H1 (cell line): ENCODE data around the gene CNR1. TPM values are rescaled to one million over a fixed set of nuclear protein-coding genes. Genes with fewer than 3 reads are reported as not detected.

Experiments
- CTCF ChIA-PET: fragments of 300-600 bp; sonication (Branson Sonifier 250); formaldehyde crosslinking; loops from one replicate; lab custom pipeline; 2021; ENCODE audit not compliant: partially characterized antibody; lab: Charles Lee
- POLR2A ChIA-PET: fragments of 300-600 bp; sonication (Branson Sonifier 250); formaldehyde crosslinking; loops from one replicate; lab custom pipeline; 2021; ENCODE audit warnings: inconsistent platforms; ENCODE audit not compliant: partially characterized antibody; lab: Charles Lee
- DNase-seq, 2 experiments: peaks; one replicate each; pipeline versions ENCODE4 v3.0.0 to v3.0.0-alpha.2; 2010 to 2022; ENCODE audit warnings: low spot score in 2 of 2, low read depth in 1 of 2, mixed read lengths in 1 of 2
- FAIRE-seq: peaks from 2 replicates; lab custom pipeline; 2011; peaks lifted over from hg19 to GRCh38; lab: Jason Lieb, UNC
- H2AFZ ChIP-seq: 2 replicates; pipeline ENCODE4 v1.8.1; 2012; ENCODE audit warnings: low read length, inconsistent platforms
- H2AK5ac ChIP-seq: 2 replicates; pipeline ENCODE4 v1.6.1; 2013; ENCODE audit warnings: low read depth, low read length
- H2BK120ac ChIP-seq: replicated peaks from 2 replicates; pipeline ENCODE3; 2013; ENCODE audit warnings: low read depth, low read length, inconsistent platforms
- H2BK12ac ChIP-seq: 2 replicates; pipeline ENCODE4 v1.6.1; 2013; ENCODE audit warnings: low read depth, low read length
- H2BK15ac ChIP-seq: 2 replicates; pipeline ENCODE4 v1.6.1; 2013; ENCODE audit warnings: low read length
- H2BK20ac ChIP-seq: 2 replicates; pipeline ENCODE4 v1.6.1; 2013; ENCODE audit warnings: low read length
- H2BK5ac ChIP-seq: 2 replicates; pipeline ENCODE4 v1.6.1; 2013; ENCODE audit warnings: low read depth, low read length
- H3K14ac ChIP-seq: 2 replicates; pipeline ENCODE4 v1.6.1; 2013; ENCODE audit warnings: inconsistent platforms; ENCODE audit not compliant: insufficient read length
- H3K18ac ChIP-seq: 2 replicates; pipeline ENCODE4 v1.6.1; 2013; ENCODE audit warnings: low read length; ENCODE audit errors: extremely low read depth
- H3K23ac ChIP-seq: 2 replicates; pipeline ENCODE4 v1.6.1; 2013; ENCODE audit warnings: inconsistent platforms; ENCODE audit not compliant: insufficient read length
- H3K23me2 ChIP-seq: 2 replicates; pipeline ENCODE4 v1.6.1; 2013; ENCODE audit warnings: low read depth, low read length
- H3K27ac ChIP-seq: 2 replicates; pipeline ENCODE4 v1.6.1; 2011; ENCODE audit warnings: low read depth, low read length, inconsistent platforms
- H3K27me3 ChIP-seq, 4 experiments: replicated peaks in 1 of 4; 1 replicate in 1 of 4; 2 replicates in 3 of 4; pipeline versions ENCODE4 v1.6.1 to v1.8.1; 2011 to 2013; ENCODE audit warnings: low read length in 3 of 4, mild to moderate bottlenecking in 3 of 4, inconsistent platforms in 2 of 4, mixed read lengths in 2 of 4, moderate library complexity in 1 of 4; ENCODE audit not compliant: control insufficient read depth in 3 of 4, insufficient read depth in 3 of 4; ENCODE audit errors: extremely low read depth in 1 of 4
- H3K36me3 ChIP-seq, 4 experiments: 2 replicates each; pipeline versions ENCODE4 v1.6.1 to v1.8.1; 2011 to 2013; ENCODE audit warnings: mild to moderate bottlenecking in 4 of 4, low read length in 3 of 4, moderate library complexity in 2 of 4, control low read depth in 1 of 4, inconsistent platforms in 1 of 4; ENCODE audit not compliant: insufficient read depth in 4 of 4, control insufficient read depth in 2 of 4
- H3K4ac ChIP-seq: replicated peaks from 2 replicates; pipeline ENCODE3; 2013; ENCODE audit warnings: low read length, low read depth, mixed read lengths, inconsistent platforms; ENCODE audit not compliant: insufficient read length
- H3K4me1 ChIP-seq, 4 experiments: replicated peaks in 1 of 4; 1 replicate in 1 of 4; 2 replicates in 3 of 4; pipeline versions ENCODE4 v1.6.1 to v1.8.1; 2011 to 2013; ENCODE audit warnings: low read length in 3 of 4, inconsistent platforms in 2 of 4, mixed read lengths in 1 of 4; ENCODE audit not compliant: insufficient read depth in 4 of 4, control insufficient read depth in 3 of 4
- H3K4me2 ChIP-seq, 2 experiments: 2 replicates each; pipeline versions ENCODE4 v1.6.1 to v1.8.1; 2011 to 2013; ENCODE audit warnings: low read depth in 2 of 2, low read length in 2 of 2, control low read depth in 1 of 2, inconsistent platforms in 1 of 2, mild to moderate bottlenecking in 1 of 2; ENCODE audit not compliant: insufficient read depth in 1 of 2
- H3K4me3 ChIP-seq, 4 experiments: fragments of 200-600, 300-600 bp in 1 of 4; sonication (generic), shearing (Covaris generic), sonication (Bioruptor Twin) in 1 of 4; 2 replicates each; pipeline versions ENCODE4 v1.5.1 to v1.8.1; 2011 to 2016; ENCODE audit warnings: low read length in 4 of 4, low read depth in 3 of 4, control low read depth in 2 of 4, inconsistent platforms in 2 of 4, mild to moderate bottlenecking in 2 of 4, mixed read lengths in 1 of 4, moderate library complexity in 1 of 4; ENCODE audit not compliant: insufficient read depth in 2 of 4; ENCODE audit errors: extremely low read depth in 1 of 4
- H3K56ac ChIP-seq: replicated peaks from 2 replicates; pipeline ENCODE3; 2013; ENCODE audit warnings: low read depth, mild to moderate bottlenecking, mixed read lengths, low read length, inconsistent platforms; ENCODE audit not compliant: insufficient read length
- H3K79me1 ChIP-seq: 2 replicates; pipeline ENCODE4 v1.6.1; 2013; ENCODE audit warnings: low read depth, low read length, control low read depth
- H3K79me2 ChIP-seq, 2 experiments: 2 replicates each; pipeline versions ENCODE4 v1.6.1 to v1.8.1; 2012 to 2013; ENCODE audit warnings: low read length in 2 of 2, mild to moderate bottlenecking in 2 of 2, inconsistent platforms in 1 of 2; ENCODE audit not compliant: insufficient read depth in 2 of 2, control insufficient read depth in 1 of 2
- H3K9ac ChIP-seq, 4 experiments: replicated peaks in 1 of 4; 1 replicate in 1 of 4; 2 replicates in 3 of 4; pipeline versions ENCODE4 v1.6.1 to v1.8.1; 2011 to 2013; ENCODE audit warnings: low read depth in 3 of 4, low read length in 3 of 4, control low read depth in 2 of 4, mild to moderate bottlenecking in 2 of 4, moderate library complexity in 2 of 4, inconsistent platforms in 1 of 4; ENCODE audit errors: extremely low read depth in 1 of 4
- H3K9me3 ChIP-seq, 2 experiments: 2 replicates each; pipeline versions ENCODE4 v1.6.1 to v1.8.1; 2012 to 2013; ENCODE audit warnings: mild to moderate bottlenecking in 2 of 2, moderate library complexity in 2 of 2, control low read depth in 1 of 2, inconsistent platforms in 1 of 2, low read depth in 1 of 2, low read length in 1 of 2, mixed read lengths in 1 of 2; ENCODE audit not compliant: insufficient read depth in 2 of 2
- H4K20me1 ChIP-seq, 2 experiments: replicated peaks in 1 of 2; 2 replicates each; pipeline versions ENCODE3 to v1.8.1; 2011 to 2013; ENCODE audit warnings: inconsistent platforms in 2 of 2, low read length in 2 of 2, mild to moderate bottlenecking in 1 of 2; ENCODE audit not compliant: insufficient read depth in 2 of 2, control insufficient read depth in 1 of 2
- H4K5ac ChIP-seq: 2 replicates; pipeline ENCODE4 v1.6.1; 2013; ENCODE audit warnings: low read length, low read depth, mixed read lengths, inconsistent platforms; ENCODE audit not compliant: insufficient read length
- H4K8ac ChIP-seq: 2 replicates; pipeline ENCODE4 v1.8.0; 2013; ENCODE audit warnings: mild to moderate bottlenecking, moderate library complexity, low read length, inconsistent platforms; ENCODE audit not compliant: insufficient read depth; ENCODE audit errors: extremely low read depth
- H4K91ac ChIP-seq: replicated peaks from 2 replicates; pipeline ENCODE3; 2013; ENCODE audit warnings: low read length, mixed read lengths, inconsistent platforms; ENCODE audit not compliant: insufficient read length
- MAX ChIP-seq: IDR thresholded peaks from 2 replicates; pipeline ENCODE4 v1.6.1; 2012; ENCODE audit warnings: inconsistent platforms
- whole genome bisulfite sequencing, 2 experiments: shearing (Covaris generic) in 1 of 2; methylation state at CpG; one replicate each; pipeline versions ENCODE4 v1.1.6 to v1.1.7; 2013 to 2015; ENCODE audit warnings: low lambda C conversion rate in 2 of 2, mixed read lengths in 2 of 2, inconsistent platforms in 1 of 2, low coverage in 1 of 2, missing lambda C conversion rate in 1 of 2; ENCODE audit not compliant: insufficient replicate concordance in 2 of 2, insufficient coverage in 1 of 2, insufficient read length in 1 of 2; ENCODE audit errors: extremely low coverage in 1 of 2, missing lambda C conversion rate in 1 of 2; 5-methylcytosine and 5-hydroxymethylcytosine counted together
- polyA plus RNA-seq, 7 experiments: library from polyadenylated mRNA; depleted of rRNA in 3 of 7; stranded (reverse) in 5 of 7; unstranded in 2 of 7; fragments of >200 nt in 5 of 7; fragments of 200-250 nt in 2 of 7; gene quantifications; 1 replicate in 5 of 7; 2 replicates in 1 of 7; 4 replicates in 1 of 7; pipeline versions ENCODE4 v1.2.1 to v1.2.3, GENCODE V29; 2011 to 2013; ENCODE audit warnings: missing spikeins in 2 of 7, mixed read lengths in 2 of 7
- total RNA-seq: library from RNA; stranded (reverse); fragmentation: NEBNext Ultra II Directional; extraction: Animal tissue kit (Norgen Biotek cat#: 25700); gene quantifications from 2 replicates; pipeline ENCODE4 v1.2.1, GENCODE V29; 2021

CNR1 gene
- total and polyA plus RNA-seq, 2 of the 8 experiments (the other 6 are each of a cell fraction or from before 2014, with no cell fraction given), result 0.83 to 3.1 TPM

- no peaks in the 10 kb centered on the region for H3K36me3 ChIP-seq
- H3K4ac ChIP-seq, result no peak overlapping the region
- POLR2A ChIA-PET, result no interaction called here
- H3K9me3 ChIP-seq, result no peaks in the 10 kb centered on the region
- DNase-seq (no peak), FAIRE-seq (no peak)
- H2AFZ ChIP-seq, result no peak overlapping the region
- no peaks in the 10 kb centered on the region for H4K20me1 ChIP-seq
- H2BK15ac ChIP-seq, result no peak overlapping the region
- H4K8ac ChIP-seq, result no peak overlapping the region
- H3K23ac ChIP-seq, result no peak overlapping the region
- H2BK120ac ChIP-seq, result no peak overlapping the region
- no peaks in the 10 kb centered on the region for H3K79me1 ChIP-seq
- no peak overlapping the region for H4K91ac ChIP-seq
- H3K4me3 ChIP-seq, result no peak overlapping the region
- TF ChIP-seq MAX, result no peak
- H3K9ac ChIP-seq, result no peak overlapping the region
- H2BK12ac ChIP-seq, result no peak overlapping the region
- 91% methylated on average over 4 of the region's 4 CpGs; no CpG with 5 or more reads in 1 of the 2 experiments for WGBS, 2 experiments
- no peak overlapping the region for H3K27ac ChIP-seq
- CTCF ChIA-PET, result no interaction called here
- H3K4me2 ChIP-seq, result no peak overlapping the region
- no peak overlapping the region for H3K56ac ChIP-seq
- H2BK5ac ChIP-seq, result no peak overlapping the region
- no peak overlapping the region for H4K5ac ChIP-seq
- H2BK20ac ChIP-seq, result no peak overlapping the region
- no peak overlapping the region for H3K14ac ChIP-seq
- H3K27me3 ChIP-seq, result peaks cover 0 to 1% (median 0%) of the 10 kb centered on the region in 4 experiments; a peak in 3 of 7 replicates
- H3K18ac ChIP-seq, result no peak overlapping the region
- no peaks in the 10 kb centered on the region for H3K23me2 ChIP-seq
- no peaks in the 10 kb centered on the region for H3K79me2 ChIP-seq
- no peak overlapping the region for H2AK5ac ChIP-seq
- H3K4me1 ChIP-seq, result no peaks in the 10 kb centered on the region
Observed at GRCh38 chr6:88134575-88134974, 31.6 kb downstream of the CNR1 start.
